ENCODE measurements around the gene NF1.

GRCh38 chr17:31392856-31393748, 298.3 kb downstream of the NF1 start:
- TF ChIP-seq CTCF (IDR thresholded peaks at IDR 0.05) (no peak), EP300 (IDR thresholded peaks at IDR 0.05) (no peak), POLR2A (IDR thresholded peaks at IDR 0.05) (no peak)

All from tibial nerve (tissue), 4 donors.